ENCODE data around the gene AGFG2.
A peak's percentile ranks its signal among the peaks of the same experiment; 100 is the strongest.

DNA sequence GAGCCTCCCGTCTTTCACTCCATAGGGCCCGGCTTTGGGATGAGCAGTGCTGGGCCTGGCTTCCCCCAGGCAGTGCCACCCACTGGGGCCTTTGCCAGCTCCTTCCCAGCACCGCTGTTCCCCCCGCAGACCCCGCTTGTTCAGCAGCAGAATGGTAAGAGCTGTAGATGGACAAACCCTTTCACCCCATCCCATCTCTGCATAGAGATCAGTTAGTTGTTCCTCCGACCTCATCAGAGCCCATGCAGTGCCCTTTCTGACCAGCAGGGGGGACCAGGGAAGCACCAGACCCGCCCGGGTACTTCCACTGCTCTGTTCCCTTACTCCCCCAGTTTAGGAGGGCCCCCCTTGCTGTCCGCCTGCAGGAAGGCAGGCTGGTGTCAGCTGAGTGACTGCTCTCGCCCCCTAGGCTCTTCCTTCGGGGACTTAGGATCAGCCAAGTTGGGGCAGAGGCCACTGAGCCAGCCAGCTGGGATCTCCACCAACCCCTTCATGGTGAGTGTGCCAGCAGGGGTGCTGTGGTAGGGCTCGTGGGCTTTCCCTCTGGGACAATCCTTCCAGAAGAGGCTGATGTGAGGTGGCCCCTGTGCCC, 24.9 kb downstream of the AGFG2 start:
- TF ChIP-seq, protein P1, sequence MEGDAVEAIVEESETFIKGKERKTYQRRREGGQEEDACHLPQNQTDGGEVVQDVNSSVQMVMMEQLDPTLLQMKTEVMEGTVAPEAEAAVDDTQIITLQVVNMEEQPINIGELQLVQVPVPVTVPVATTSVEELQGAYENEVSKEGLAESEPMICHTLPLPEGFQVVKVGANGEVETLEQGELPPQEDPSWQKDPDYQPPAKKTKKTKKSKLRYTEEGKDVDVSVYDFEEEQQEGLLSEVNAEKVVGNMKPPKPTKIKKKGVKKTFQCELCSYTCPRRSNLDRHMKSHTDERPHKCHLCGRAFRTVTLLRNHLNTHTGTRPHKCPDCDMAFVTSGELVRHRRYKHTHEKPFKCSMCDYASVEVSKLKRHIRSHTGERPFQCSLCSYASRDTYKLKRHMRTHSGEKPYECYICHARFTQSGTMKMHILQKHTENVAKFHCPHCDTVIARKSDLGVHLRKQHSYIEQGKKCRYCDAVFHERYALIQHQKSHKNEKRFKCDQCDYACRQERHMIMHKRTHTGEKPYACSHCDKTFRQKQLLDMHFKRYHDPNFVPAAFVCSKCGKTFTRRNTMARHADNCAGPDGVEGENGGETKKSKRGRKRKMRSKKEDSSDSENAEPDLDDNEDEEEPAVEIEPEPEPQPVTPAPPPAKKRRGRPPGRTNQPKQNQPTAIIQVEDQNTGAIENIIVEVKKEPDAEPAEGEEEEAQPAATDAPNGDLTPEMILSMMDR (IDR thresholded peaks at IDR 0.05; ENCODE audit: low read depth, low read length) = peak; percentile 78
- no peak for TF ChIP-seq EZH2phosphoT487 (IDR thresholded peaks at IDR 0.05; ENCODE audit: low read depth)
